Prostate gland (tissue), 2 donors: ENCODE measurements around the gene LRRN2.

Experiments
- CTCF ChIP-seq, 4 experiments: fragments of 200-600 bp in 2 of 4; fragments of 450-650 bp in 2 of 4; sonication (generic) in 2 of 4; IDR thresholded peaks; 1 replicate in 3 of 4; 2 replicates in 1 of 4; pipeline ENCODE4 v1.5.1; 2016 to 2019; ENCODE audit warnings: antibody characterized with exemption in 4 of 4, mild to moderate bottlenecking in 2 of 4, moderate library complexity in 2 of 4
- POLR2A ChIP-seq: fragments of 450-650 bp; IDR thresholded peaks from one replicate; pipeline ENCODE4 v1.6.1; 2016; ENCODE audit warnings: antibody characterized with exemption, mild to moderate bottlenecking
- POLR2AphosphoS5 ChIP-seq: sonication (generic); formaldehyde crosslinking; IDR thresholded peaks from one replicate; pipeline ENCODE4 v1.6.1; 2017; ENCODE audit warnings: antibody characterized with exemption

- TF ChIP-seq CTCF (IDR thresholded peaks at IDR 0.05) = no peak
- no peak for TF ChIP-seq POLR2A
- no peak for TF ChIP-seq POLR2AphosphoS5
Observed at GRCh38 chr1:204705493-204705811, 19.9 kb upstream of the LRRN2 start.
